IMR-90 (cell line): Measurements from ENCODE around the gene USP24. TPM values are rescaled to one million over a fixed set of nuclear protein-coding genes. Genes with fewer than 3 reads are reported as not detected.

Source experiments
- ATAC-seq: fragments of 200-7000 bp; cut with Tn5 transposase; 2 replicates; pipeline ENCODE4 v1.9.1; 2020; ENCODE audit warnings: low read depth, mild to moderate bottlenecking, moderate library complexity
- BruUV-seq: library from RNA; stranded (reverse); fragments of 400-500 nt; replicated peaks from 2 replicates; lab custom pipeline; 2021; lab: Mats Ljungman, UMichigan
- CTCF ChIA-PET: fragments of 300-600 bp; formaldehyde crosslinking; extraction: SDS; loops from one replicate; lab custom pipeline; 2021; ENCODE audit warnings: antibody characterized with exemption; lab: Yijun Ruan, JAX
- POLR2A ChIA-PET: fragments of 300-600 bp; sonication (Branson Sonifier 250); formaldehyde crosslinking; loops from one replicate; lab custom pipeline; 2022; ENCODE audit warnings: antibody characterized with exemption; ENCODE audit not compliant: unreplicated experiment; lab: Charles Lee
- DNase-seq: peaks from one replicate; pipeline ENCODE4 v3.0.0; 2013
- H2AFZ ChIP-seq: replicated peaks from 2 replicates; pipeline ENCODE3; 2013; ENCODE audit warnings: low read length, mild to moderate bottlenecking; ENCODE audit not compliant: poor library complexity
- H2AK5ac ChIP-seq: 2 replicates; pipeline ENCODE4 v1.6.1; 2013; ENCODE audit warnings: low read depth, low read length, inconsistent platforms
- H2AK9ac ChIP-seq: replicated peaks from 2 replicates; pipeline ENCODE3; 2013; ENCODE audit warnings: mild to moderate bottlenecking, low read depth, low read length, moderate library complexity; ENCODE audit not compliant: poor library complexity
- H2BK120ac ChIP-seq: 2 replicates; pipeline ENCODE4 v1.6.1; 2013; ENCODE audit warnings: low read depth, low read length, inconsistent platforms
- H2BK15ac ChIP-seq: 3 replicates; pipeline ENCODE4 v1.6.1; 2013; ENCODE audit warnings: low read depth, low read length, inconsistent platforms
- H2BK20ac ChIP-seq: 2 replicates; pipeline ENCODE4 v1.6.1; 2013; ENCODE audit warnings: low read depth, mild to moderate bottlenecking, inconsistent platforms, low read length, moderate library complexity
- H2BK5ac ChIP-seq: 2 replicates; pipeline ENCODE4 v1.6.1; 2013; ENCODE audit warnings: mild to moderate bottlenecking, low read depth, low read length, inconsistent platforms; ENCODE audit not compliant: poor library complexity, severe bottlenecking
- H3K14ac ChIP-seq: replicated peaks from 2 replicates; pipeline ENCODE4 v1.6.1; 2013; ENCODE audit warnings: low read depth, low read length, inconsistent platforms
- H3K18ac ChIP-seq: 2 replicates; pipeline ENCODE4 v1.6.1; 2013; ENCODE audit warnings: low read depth, low read length, control low read depth
- H3K23ac ChIP-seq: 2 replicates; pipeline ENCODE4 v1.6.1; 2013; ENCODE audit warnings: low read depth, low read length, inconsistent platforms
- H3K27ac ChIP-seq: 2 replicates; pipeline ENCODE4 v1.5.1; 2013; ENCODE audit warnings: mild to moderate bottlenecking, control low read depth, low read length; ENCODE audit not compliant: insufficient read depth
- H3K27me3 ChIP-seq: 2 replicates; pipeline ENCODE4 v1.6.1; 2013; ENCODE audit warnings: low read length; ENCODE audit not compliant: control insufficient read depth, insufficient read depth
- H3K36me3 ChIP-seq: 2 replicates; pipeline ENCODE4 v1.6.1; 2013; ENCODE audit warnings: low read length, mixed read lengths; ENCODE audit not compliant: control insufficient read depth, insufficient read depth
- H3K4ac ChIP-seq: 2 replicates; pipeline ENCODE4 v1.6.1; 2013; ENCODE audit warnings: low read depth, low read length, inconsistent platforms
- H3K4me1 ChIP-seq: 2 replicates; pipeline ENCODE4 v1.6.1; 2013; ENCODE audit warnings: low read length, mixed read lengths; ENCODE audit not compliant: control insufficient read depth, insufficient read depth
- H3K4me2 ChIP-seq: 2 replicates; pipeline ENCODE4 v1.6.1; 2013; ENCODE audit warnings: low read depth, mild to moderate bottlenecking, control low read depth, low read length, moderate library complexity
- H3K4me3 ChIP-seq: 2 replicates; pipeline ENCODE4 v1.5.1; 2013; ENCODE audit warnings: low read depth, mild to moderate bottlenecking, control low read depth, low read length, moderate library complexity; ENCODE audit not compliant: insufficient read depth
- H3K56ac ChIP-seq: 2 replicates; pipeline ENCODE4 v1.6.1; 2013; ENCODE audit warnings: low read length, inconsistent platforms; ENCODE audit not compliant: insufficient read depth; ENCODE audit errors: extremely low read depth
- H3K79me1 ChIP-seq, 2 experiments: 2 replicates each; pipeline ENCODE4 v1.6.1; 2013; ENCODE audit warnings: low read length in 2 of 2, inconsistent platforms in 1 of 2, low read depth in 1 of 2
- H3K9ac ChIP-seq: 2 replicates; pipeline ENCODE4 v1.6.1; 2013; ENCODE audit warnings: low read depth, low read length, control low read depth
- H3K9me1 ChIP-seq: 2 replicates; pipeline ENCODE4 v1.6.1; 2013; ENCODE audit warnings: low read length, inconsistent platforms; ENCODE audit not compliant: insufficient read depth
- H3K9me3 ChIP-seq: 2 replicates; pipeline ENCODE4 v1.6.1; 2013; ENCODE audit warnings: low read length; ENCODE audit not compliant: control insufficient read depth, insufficient read depth
- H4K20me1 ChIP-seq: 2 replicates; pipeline ENCODE4 v1.6.1; 2013; ENCODE audit warnings: low read length, inconsistent platforms; ENCODE audit not compliant: insufficient read depth
- H4K5ac ChIP-seq: 2 replicates; pipeline ENCODE4 v1.6.1; 2013; ENCODE audit warnings: mild to moderate bottlenecking, low read depth, low read length, control low read depth
- H4K8ac ChIP-seq, 2 experiments: 2 replicates each; pipeline ENCODE4 v1.6.1; 2013; ENCODE audit warnings: low read depth in 2 of 2, low read length in 2 of 2, control low read depth in 1 of 2, inconsistent platforms in 1 of 2
- H4K91ac ChIP-seq: 2 replicates; pipeline ENCODE4 v1.6.1; 2013; ENCODE audit warnings: low read depth, low read length, inconsistent platforms; ENCODE audit not compliant: insufficient read depth
- BHLHE40 ChIP-seq: fragments of 150-350 bp; IDR thresholded peaks from 2 replicates; pipeline ENCODE4 v1.6.1; 2016; ENCODE audit warnings: mild to moderate bottlenecking, low read depth, low read length
- CEBPB ChIP-seq: IDR thresholded peaks from 2 replicates; pipeline ENCODE4 v1.6.1; 2012; ENCODE audit warnings: low read depth, low read length, improper control_type of control experiment
- CHD1 ChIP-seq: IDR thresholded peaks from 2 replicates; pipeline ENCODE4 v1.6.1; 2012; ENCODE audit warnings: low read depth, low read length, improper control_type of control experiment
- CTCF ChIP-seq: conservative IDR thresholded peaks from 2 replicates; pipeline ENCODE4 v1.5.1; 2012; ENCODE audit warnings: mild to moderate bottlenecking, low read depth, low read length, improper control_type of control experiment
- FOS ChIP-seq: fragments of 150-350 bp; IDR thresholded peaks from 2 replicates; pipeline ENCODE4 v1.6.1; 2016; ENCODE audit warnings: low read depth, low read length
- MAFK ChIP-seq: IDR thresholded peaks from 2 replicates; pipeline ENCODE4 v1.6.1; 2012; ENCODE audit warnings: low read depth, low read length, improper control_type of control experiment
- MXI1 ChIP-seq: IDR thresholded peaks from 2 replicates; pipeline ENCODE4 v1.6.1; 2012; ENCODE audit warnings: low read depth, mild to moderate bottlenecking, low read length, moderate library complexity, borderline replicate concordance
- NFE2L2 ChIP-seq: fragments of 150-350 bp; IDR thresholded peaks from 2 replicates; pipeline ENCODE4 v1.6.1; 2016; ENCODE audit warnings: low read depth, mild to moderate bottlenecking, low read length
- POLR2A ChIP-seq: IDR thresholded peaks from 2 replicates; pipeline ENCODE4 v1.6.1; 2012; ENCODE audit warnings: mild to moderate bottlenecking, low read depth, low read length
- RCOR1 ChIP-seq: IDR thresholded peaks from 2 replicates; pipeline ENCODE4 v1.6.1; 2012; ENCODE audit warnings: mild to moderate bottlenecking, low read length, improper control_type of control experiment; ENCODE audit not compliant: insufficient replicate concordance
- RFX5 ChIP-seq: IDR thresholded peaks from 2 replicates; pipeline ENCODE4 v1.8.0; 2012; ENCODE audit warnings: low read depth, mild to moderate bottlenecking, low read length, moderate library complexity
- SMC3 ChIP-seq: fragments of 150-350 bp; IDR thresholded peaks from 2 replicates; pipeline ENCODE4 v1.6.1; 2016; ENCODE audit warnings: low read depth, mild to moderate bottlenecking, antibody characterized with exemption, low read length, moderate library complexity
- USF2 ChIP-seq: fragments of 150-350 bp; IDR thresholded peaks from 2 replicates; pipeline ENCODE4 v1.6.1; 2017; ENCODE audit warnings: mild to moderate bottlenecking, antibody characterized with exemption, low read length, low read depth
- WGBS, 2 experiments: methylation state at CpG; one replicate each; pipeline versions ENCODE4 v1.1.5 to v1.1.7; 2013; ENCODE audit warnings: missing lambda C conversion rate in 2 of 2; ENCODE audit not compliant: insufficient read length in 1 of 2; ENCODE audit errors: extremely low coverage in 2 of 2; 5-methylcytosine and 5-hydroxymethylcytosine counted together
- dilution Hi-C: fragments of 300-500 bp; cut with HindIII; formaldehyde crosslinking; loops from one replicate; pipeline ENCODE4 v1.14.3; 2018; ENCODE audit warnings: low sequenced_read_pairs; ENCODE audit not compliant: unreplicated experiment
- in situ Hi-C: fragments of 300-500 bp; cut with MboI; formaldehyde crosslinking; loops from 3 replicates; pipeline ENCODE4 v1.14.3; 2019; ENCODE audit warnings: low sequenced_read_pairs, inconsistent platforms, mixed read lengths
- intact Hi-C: fragments of 100-400 bp; cut with micrococcal nuclease; formaldehyde crosslinking; loops from 2 replicates; pipeline ENCODE4 v1.10.0; 2022
- polyA plus RNA-seq, 3 experiments: library from polyadenylated mRNA; depleted of rRNA; stranded (reverse); fragments of >200 nt; gene quantifications; 2 replicates each; pipeline ENCODE4 v1.2.3, GENCODE V29; 2012; ENCODE audit warnings: low replicate concordance in 1 of 3
- total RNA-seq: library from RNA; depleted of rRNA; stranded (reverse); fragments of >200 nt; gene quantifications from 2 replicates; pipeline ENCODE4 v1.2.3, GENCODE V29; 2012

Gene USP24
- total and polyA plus RNA-seq, 2 of the 4 experiments (the other 2 are of a cell fraction): 8.4 to 36.7 TPM

GRCh38 chr1:55249646-55250398 lies 34.7 kb upstream of the USP24 start:
- no peak overlapping the region for H3K27ac ChIP-seq
- H3K9me3 ChIP-seq: no peaks in the 10 kb centered on the region
- TF ChIP-seq MAFK: no peak
- no peak for TF ChIP-seq BHLHE40
- TF ChIP-seq FOS: no peak
- TF ChIP-seq USF2: no peak
- TF ChIP-seq RCOR1: no peak
- no peak for TF ChIP-seq RFX5
- TF ChIP-seq CEBPB: no peak
- no peak for TF ChIP-seq CHD1
- TF ChIP-seq NFE2L2: no peak
- TF ChIP-seq SMC3: no peak
- no peak for TF ChIP-seq CTCF
- no peak for TF ChIP-seq MXI1
- no peak for TF ChIP-seq POLR2A
- POLR2A ChIA-PET: no interaction called here
- DNase-seq (no peak), ATAC-seq (no peak)
- H4K5ac ChIP-seq: no peak overlapping the region
- BruUV-seq: no TSS peak
- H2AFZ ChIP-seq: no peak overlapping the region
- H2AK5ac ChIP-seq: no peak overlapping the region
- H3K9me1 ChIP-seq: no peaks in the 10 kb centered on the region; the same call in 1 of the 2 replicates
- dilution Hi-C loops: no loop called here
- H2AK9ac ChIP-seq: no peak overlapping the region
- H3K9ac ChIP-seq: no peak overlapping the region
- H2BK15ac ChIP-seq: no peak overlapping the region
- no peak overlapping the region for H3K4me3 ChIP-seq
- no peak overlapping the region for H4K8ac ChIP-seq
- intact Hi-C loops: no loop called here
- no peak overlapping the region for H2BK120ac ChIP-seq
- H3K56ac ChIP-seq: no peak overlapping the region
- H3K79me1 ChIP-seq: no peaks in the 10 kb centered on the region
- no peaks in the 10 kb centered on the region for H4K20me1 ChIP-seq
- H3K4ac ChIP-seq: no peak overlapping the region
- no peak overlapping the region for H3K18ac ChIP-seq
- no peak overlapping the region for H3K23ac ChIP-seq
- H3K14ac ChIP-seq: no peak overlapping the region
- in situ Hi-C loops: no loop called here
- no peak overlapping the region for H3K4me2 ChIP-seq
- 60% methylated on average over 3 of the region's 7 CpGs; no CpG with 5 or more reads in 1 of the 2 experiments for WGBS, 2 experiments
- H3K4me1 ChIP-seq: no peaks in the 10 kb centered on the region
- no peaks in the 10 kb centered on the region for H3K36me3 ChIP-seq
- no peak overlapping the region for H4K91ac ChIP-seq
- CTCF ChIA-PET: no interaction called here
- H2BK20ac ChIP-seq: no peak overlapping the region
- H3K27me3 ChIP-seq: no peaks in the 10 kb centered on the region
- no peak overlapping the region for H2BK5ac ChIP-seq
